ENCODE results near the gene GABBR2.
A peak's percentile ranks its signal among the peaks of the same experiment; 100 is the strongest.

Gene GABBR2

GRCh38 chr9:98318041-98318790, 390.5 kb downstream of the GABBR2 start:
- peaks cover 7% of the 10 kb centered on the region for H3K27me3 Mint-ChIP-seq
- H3K4me1 Mint-ChIP-seq (ENCODE audit: low read depth) = peaks cover 2% of the 10 kb centered on the region
- DNase-seq = no peak
- H3K27ac Mint-ChIP-seq = no peak overlapping the region
- no peak overlapping the region for H3K4me3 Mint-ChIP-seq
- no peaks in the 10 kb centered on the region for H3K36me3 Mint-ChIP-seq (ENCODE audit: low read depth)
- no peaks in the 10 kb centered on the region for H3K9me3 Mint-ChIP-seq

GRCh38 chr9:98317134-98317857, 391.4 kb downstream of the GABBR2 start:
- Mint-ChIP-seq H3K9me3 (no peaks in the 10 kb centered on the region), H3K27ac (no peak overlapping the region), H3K36me3 (ENCODE audit: low read depth) (no peaks in the 10 kb centered on the region), H3K4me1 (ENCODE audit: low read depth) (peaks cover 2% of the 10 kb centered on the region), H3K27me3 (peaks cover 7% of the 10 kb centered on the region), H3K4me3 (no peak overlapping the region)
- DNase-seq = no peak

GRCh38 chr9:98316445-98317133, 392.1 kb downstream of the GABBR2 start:
- H3K27ac Mint-ChIP-seq = no peak overlapping the region
- H3K9me3 Mint-ChIP-seq = no peaks in the 10 kb centered on the region
- peaks cover 2% of the 10 kb centered on the region for H3K4me1 Mint-ChIP-seq (ENCODE audit: low read depth)
- H3K27me3 Mint-ChIP-seq = peaks cover 7% of the 10 kb centered on the region
- no peak overlapping the region for H3K4me3 Mint-ChIP-seq
- H3K36me3 Mint-ChIP-seq (ENCODE audit: low read depth) = no peaks in the 10 kb centered on the region
- DNase-seq = no peak

GRCh38 chr9:98315551-98316060, 393.1 kb downstream of the GABBR2 start:
- Mint-ChIP-seq H3K4me3 (no peak overlapping the region), H3K36me3 (ENCODE audit: low read depth) (no peaks in the 10 kb centered on the region)

DNA sequence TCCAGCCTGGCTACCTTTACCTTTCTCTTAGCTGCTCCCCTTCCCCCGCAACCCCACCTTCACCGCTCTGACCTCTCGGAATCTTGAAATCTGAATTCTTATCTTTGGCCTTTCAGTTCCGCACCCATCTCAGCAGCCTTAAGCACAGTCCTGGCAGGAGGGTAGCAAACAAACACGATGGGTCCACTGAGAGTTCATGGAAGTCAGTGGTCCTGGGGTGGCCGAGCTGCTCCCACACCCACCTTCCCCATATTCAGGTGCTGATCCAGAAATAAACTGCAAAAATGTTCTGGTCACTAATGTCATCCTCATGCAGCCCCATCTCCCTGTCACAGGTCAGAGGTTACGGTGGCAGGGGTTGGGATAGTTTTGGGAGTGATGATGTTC, 393.7 kb downstream of the GABBR2 start:
- Mint-ChIP-seq H3K27me3 (peaks cover 7% of the 10 kb centered on the region), H3K4me1 (ENCODE audit: low read depth) (peaks cover 2% of the 10 kb centered on the region), H3K36me3 (ENCODE audit: low read depth) (no peaks in the 10 kb centered on the region), H3K27ac (no peak overlapping the region), H3K9me3 (no peaks in the 10 kb centered on the region), H3K4me3 (no peak overlapping the region)
- DNase-seq = no peak

More at GRCh38 chr9:98315551-98316060, 393.1 kb downstream of the GABBR2 start:
- DNase-seq = peak; percentile 80
- H3K9me3 Mint-ChIP-seq = no peaks in the 10 kb centered on the region
- no peak overlapping the region for H3K27ac Mint-ChIP-seq
- peaks cover 2% of the 10 kb centered on the region for H3K4me1 Mint-ChIP-seq (ENCODE audit: low read depth)
- peaks cover 7% of the 10 kb centered on the region for H3K27me3 Mint-ChIP-seq

GRCh38 chr9:98314381-98315066, 394.2 kb downstream of the GABBR2 start:
- DNase-seq = no peak
- no peaks in the 10 kb centered on the region for H3K9me3 Mint-ChIP-seq
- no peaks in the 10 kb centered on the region for H3K36me3 Mint-ChIP-seq (ENCODE audit: low read depth)
- no peak overlapping the region for H3K27ac Mint-ChIP-seq
- peaks cover 2% of the 10 kb centered on the region for H3K4me1 Mint-ChIP-seq (ENCODE audit: low read depth)
- peaks cover 7% of the 10 kb centered on the region for H3K27me3 Mint-ChIP-seq
- no peak overlapping the region for H3K4me3 Mint-ChIP-seq

DNA sequence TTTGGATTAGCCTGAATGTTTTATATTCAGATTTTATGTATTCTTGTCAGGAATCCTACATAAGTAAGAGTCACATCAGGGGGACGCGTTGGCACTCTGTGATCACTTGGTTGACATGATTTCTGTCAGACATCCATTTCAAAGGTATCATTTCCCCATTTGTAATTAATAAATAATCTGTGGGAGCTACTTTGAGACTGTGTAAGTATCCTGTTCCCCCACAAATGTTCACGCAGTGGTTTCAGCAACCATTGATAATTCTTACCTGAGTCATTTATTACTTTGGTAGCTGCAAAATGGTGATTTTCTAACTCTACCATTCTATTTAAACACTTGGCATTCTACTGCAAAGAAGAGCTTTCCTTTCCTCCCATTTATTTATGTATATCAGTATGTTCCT, 396.4 kb downstream of the GABBR2 start:
- peaks cover 2% of the 10 kb centered on the region for H3K4me1 Mint-ChIP-seq (ENCODE audit: low read depth)
- peaks cover 7% of the 10 kb centered on the region for H3K27me3 Mint-ChIP-seq
- H3K36me3 Mint-ChIP-seq (ENCODE audit: low read depth) = no peaks in the 10 kb centered on the region
- no peak overlapping the region for H3K27ac Mint-ChIP-seq
- no peak for DNase-seq
- no peak overlapping the region for H3K4me3 Mint-ChIP-seq
- no peaks in the 10 kb centered on the region for H3K9me3 Mint-ChIP-seq

- no peaks in the 10 kb centered on the region for H3K9me3 Mint-ChIP-seq
- no peaks in the 10 kb centered on the region for H3K36me3 Mint-ChIP-seq (ENCODE audit: low read depth)
- no peak for DNase-seq
- no peak overlapping the region for H3K27ac Mint-ChIP-seq
- H3K27me3 Mint-ChIP-seq = peaks cover 7% of the 10 kb centered on the region
- H3K4me1 Mint-ChIP-seq (ENCODE audit: low read depth) = peaks cover 2% of the 10 kb centered on the region
- H3K4me3 Mint-ChIP-seq = no peak overlapping the region
Observed at GRCh38 chr9:98311541-98311940, 397.2 kb downstream of the GABBR2 start.

DNA sequence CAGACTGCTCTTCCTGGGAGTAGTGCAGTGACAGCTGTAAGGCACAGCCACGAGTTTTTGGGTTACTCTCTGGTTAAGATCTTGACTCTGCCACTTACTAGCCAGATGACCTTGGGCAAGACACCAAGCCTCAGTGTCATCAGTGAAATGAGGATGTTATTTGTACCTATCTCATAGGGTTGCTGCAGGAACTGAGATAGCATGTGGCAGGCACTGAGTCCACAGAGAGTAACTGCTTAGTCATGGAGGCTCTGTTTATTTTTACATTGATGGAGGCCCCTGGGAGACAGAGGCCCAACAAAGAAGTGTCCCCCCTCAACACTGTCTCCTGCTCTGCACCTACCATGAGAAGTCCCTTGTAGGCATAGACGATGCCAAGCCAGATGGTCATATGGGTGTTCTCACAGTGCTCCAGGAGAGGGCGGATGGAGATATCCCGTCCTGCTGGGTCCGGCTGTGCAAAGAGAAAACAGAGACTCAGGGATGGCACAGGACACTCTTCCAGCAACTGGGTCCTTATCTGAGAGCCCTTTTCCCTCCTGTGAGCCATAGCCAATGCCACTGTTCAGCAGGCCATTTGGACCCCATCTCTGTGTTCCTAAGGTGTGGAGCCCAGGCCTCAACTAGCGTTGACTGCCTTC, 397.9 kb downstream of the GABBR2 start:
- H3K27ac Mint-ChIP-seq = no peak overlapping the region
- DNase-seq = no peak
- no peak overlapping the region for H3K4me3 Mint-ChIP-seq
- H3K27me3 Mint-ChIP-seq = peaks cover 7% of the 10 kb centered on the region
- H3K4me1 Mint-ChIP-seq (ENCODE audit: low read depth) = peaks cover 2% of the 10 kb centered on the region
- H3K9me3 Mint-ChIP-seq = no peaks in the 10 kb centered on the region
- H3K36me3 Mint-ChIP-seq (ENCODE audit: low read depth) = no peaks in the 10 kb centered on the region

- H3K27ac Mint-ChIP-seq = no peak overlapping the region
- no peak for DNase-seq
- H3K27me3 Mint-ChIP-seq = no peaks in the 10 kb centered on the region
- no peak overlapping the region for H3K4me3 Mint-ChIP-seq
- H3K9me3 Mint-ChIP-seq = no peaks in the 10 kb centered on the region
- H3K36me3 Mint-ChIP-seq (ENCODE audit: low read depth) = no peaks in the 10 kb centered on the region
- H3K4me1 Mint-ChIP-seq (ENCODE audit: low read depth) = no peaks in the 10 kb centered on the region
Observed at GRCh38 chr9:98306384-98307145, 402.2 kb downstream of the GABBR2 start.

- no peak overlapping the region for H3K4me3 Mint-ChIP-seq
- no peaks in the 10 kb centered on the region for H3K36me3 Mint-ChIP-seq (ENCODE audit: low read depth)
- no peak for DNase-seq
- no peak overlapping the region for H3K27ac Mint-ChIP-seq
- H3K9me3 Mint-ChIP-seq = no peaks in the 10 kb centered on the region
- H3K4me1 Mint-ChIP-seq (ENCODE audit: low read depth) = no peaks in the 10 kb centered on the region
- no peaks in the 10 kb centered on the region for H3K27me3 Mint-ChIP-seq
Observed at GRCh38 chr9:98304381-98304780, 404.4 kb downstream of the GABBR2 start.

DNA sequence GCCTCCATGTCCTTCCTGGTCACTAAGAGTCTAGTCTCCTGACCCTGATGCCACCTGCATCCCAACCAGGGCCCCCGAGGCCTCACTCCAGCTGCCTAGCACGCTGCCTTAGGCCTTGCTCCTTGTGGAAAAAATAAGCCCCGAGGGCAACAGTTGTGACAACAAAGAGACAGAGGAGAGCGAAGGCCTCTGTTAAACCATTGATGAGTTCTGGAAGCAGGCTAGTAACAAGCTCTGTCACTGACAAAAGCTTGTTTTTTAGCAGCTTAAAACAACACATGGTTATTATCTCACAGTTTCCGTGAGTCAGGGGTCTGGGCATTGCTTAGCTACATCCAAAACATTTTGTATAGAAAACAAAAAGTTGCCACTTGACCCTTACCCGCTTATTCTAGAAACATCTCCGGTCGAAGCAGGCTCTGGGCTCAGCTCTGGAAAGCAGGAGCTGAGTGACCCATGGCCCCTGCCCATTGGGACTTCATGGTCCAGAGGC, 405.1 kb downstream of the GABBR2 start:
- Mint-ChIP-seq H3K4me3 (no peak overlapping the region), H3K36me3 (ENCODE audit: low read depth) (no peaks in the 10 kb centered on the region), H3K27ac (no peak overlapping the region), H3K9me3 (no peaks in the 10 kb centered on the region), H3K4me1 (ENCODE audit: low read depth) (no peaks in the 10 kb centered on the region), H3K27me3 (no peaks in the 10 kb centered on the region)
- no peak for DNase-seq

- no peak for DNase-seq
- H3K4me1 Mint-ChIP-seq (ENCODE audit: low read depth) = no peaks in the 10 kb centered on the region
- no peak overlapping the region for H3K4me3 Mint-ChIP-seq
- H3K27me3 Mint-ChIP-seq = no peaks in the 10 kb centered on the region
- H3K27ac Mint-ChIP-seq = no peak overlapping the region
- H3K9me3 Mint-ChIP-seq = no peaks in the 10 kb centered on the region
- H3K36me3 Mint-ChIP-seq (ENCODE audit: low read depth) = no peaks in the 10 kb centered on the region
Observed at GRCh38 chr9:98302938-98303632, 405.6 kb downstream of the GABBR2 start.

Measured in activated T-cell treated with anti-CD3 and anti-CD28 coated beads, Interleukin-2, amount 50 U/mL, for 24 hours (primary cell).